Type B pancreatic cell (in vitro differentiated cells): ENCODE results near the gene REG1B. TPM values are rescaled to one million over a fixed set of nuclear protein-coding genes. Genes with fewer than 3 reads are reported as not detected.

Source experiments
- DNase-seq: peaks from one replicate; pipeline ENCODE4 v3.0.0; 2021; ENCODE audit warnings: mixed read lengths; ENCODE audit not compliant: unreplicated experiment; ENCODE audit errors: extremely low spot score
- H3K27ac Mint-ChIP-seq: 2 replicates; pipeline ENCODE4 v1.8.0; 2021; ENCODE audit warnings: mild to moderate bottlenecking, mixed read lengths
- H3K27me3 Mint-ChIP-seq: 2 replicates; pipeline ENCODE4 v1.8.0; 2021; ENCODE audit warnings: mixed read lengths
- H3K36me3 Mint-ChIP-seq: 2 replicates; pipeline ENCODE4 v1.8.0; 2021; ENCODE audit warnings: mixed read lengths
- H3K4me1 Mint-ChIP-seq: one replicate; pipeline ENCODE4 v1.8.0; 2021; ENCODE audit warnings: mixed read lengths; ENCODE audit not compliant: unreplicated experiment
- H3K4me3 Mint-ChIP-seq: 2 replicates; pipeline ENCODE4 v1.8.0; 2021; ENCODE audit warnings: mild to moderate bottlenecking, mixed read lengths
- H3K9me3 Mint-ChIP-seq: 2 replicates; pipeline ENCODE4 v1.8.0; 2021; ENCODE audit warnings: mixed read lengths
- long read RNA-seq: library from polyadenylated mRNA; unstranded; transcript quantifications from one replicate; pipeline ENCODE4 v2.0.0, GENCODE V29; 2020
- total RNA-seq: library from RNA; stranded (reverse); gene quantifications from 2 replicates; pipeline ENCODE4 v1.2.1, GENCODE V29; 2021; ENCODE audit warnings: low replicate concordance
- TF ChIP-seq, protein P1 (sequence below): fragments of 200-600 bp; sonication (generic); conservative IDR thresholded peaks from 2 replicates; pipeline ENCODE4 v1.5.0; 2021; ENCODE audit warnings: antibody characterized with exemption, mild to moderate bottlenecking

REG1B gene, protein sequence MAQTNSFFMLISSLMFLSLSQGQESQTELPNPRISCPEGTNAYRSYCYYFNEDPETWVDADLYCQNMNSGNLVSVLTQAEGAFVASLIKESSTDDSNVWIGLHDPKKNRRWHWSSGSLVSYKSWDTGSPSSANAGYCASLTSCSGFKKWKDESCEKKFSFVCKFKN
- total RNA-seq, result not detected in 2 replicates
- long read RNA-seq, result 0 reads

DNA sequence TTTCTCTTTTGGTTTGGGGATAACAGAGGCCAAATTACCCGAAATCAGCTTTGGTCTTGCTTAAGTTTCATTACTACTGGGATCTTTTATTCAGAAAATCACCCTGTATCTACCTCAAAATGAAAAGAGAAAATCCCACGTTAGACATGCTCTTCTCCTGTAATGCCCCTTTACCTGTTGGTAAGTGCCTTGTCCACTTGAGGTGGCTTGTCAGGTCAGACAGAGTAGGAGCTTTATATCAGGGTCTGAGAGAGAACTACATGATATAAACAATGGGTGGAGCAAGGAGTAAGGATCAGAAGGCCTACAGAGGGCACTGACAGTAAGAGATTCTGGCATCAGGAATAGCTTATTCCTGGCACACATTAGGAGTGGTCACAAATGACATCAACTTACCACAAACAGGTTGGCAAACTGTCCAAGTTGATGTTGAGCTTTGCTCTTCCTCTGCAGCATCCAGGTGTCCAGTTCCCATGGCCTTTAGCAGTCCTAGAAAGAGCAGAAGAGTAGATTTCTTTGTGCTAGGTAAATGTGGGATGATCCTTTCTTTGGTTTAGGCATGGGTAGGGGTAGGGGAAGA lies at the start of gene REG1B:
Gene REG1B, minus strand, starts transcription at position 209 of the 580 bp plus-strand sequence. CDS start 381 bp downstream, outside the sequence.
- TF ChIP-seq, protein P1, sequence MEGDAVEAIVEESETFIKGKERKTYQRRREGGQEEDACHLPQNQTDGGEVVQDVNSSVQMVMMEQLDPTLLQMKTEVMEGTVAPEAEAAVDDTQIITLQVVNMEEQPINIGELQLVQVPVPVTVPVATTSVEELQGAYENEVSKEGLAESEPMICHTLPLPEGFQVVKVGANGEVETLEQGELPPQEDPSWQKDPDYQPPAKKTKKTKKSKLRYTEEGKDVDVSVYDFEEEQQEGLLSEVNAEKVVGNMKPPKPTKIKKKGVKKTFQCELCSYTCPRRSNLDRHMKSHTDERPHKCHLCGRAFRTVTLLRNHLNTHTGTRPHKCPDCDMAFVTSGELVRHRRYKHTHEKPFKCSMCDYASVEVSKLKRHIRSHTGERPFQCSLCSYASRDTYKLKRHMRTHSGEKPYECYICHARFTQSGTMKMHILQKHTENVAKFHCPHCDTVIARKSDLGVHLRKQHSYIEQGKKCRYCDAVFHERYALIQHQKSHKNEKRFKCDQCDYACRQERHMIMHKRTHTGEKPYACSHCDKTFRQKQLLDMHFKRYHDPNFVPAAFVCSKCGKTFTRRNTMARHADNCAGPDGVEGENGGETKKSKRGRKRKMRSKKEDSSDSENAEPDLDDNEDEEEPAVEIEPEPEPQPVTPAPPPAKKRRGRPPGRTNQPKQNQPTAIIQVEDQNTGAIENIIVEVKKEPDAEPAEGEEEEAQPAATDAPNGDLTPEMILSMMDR, result no peak
- no peak for DNase-seq
- no peak within 1 kb of the TSS for H3K4me3 Mint-ChIP-seq
- H3K27ac Mint-ChIP-seq, result no peak within 1 kb of the TSS
- H3K36me3 Mint-ChIP-seq, result no peaks in the 10 kb centered on the region
- no peaks in the 10 kb centered on the region for H3K9me3 Mint-ChIP-seq
- no peaks in the 10 kb centered on the region for H3K4me1 Mint-ChIP-seq
- peaks cover 7% of the 10 kb centered on the region for H3K27me3 Mint-ChIP-seq

DNA sequence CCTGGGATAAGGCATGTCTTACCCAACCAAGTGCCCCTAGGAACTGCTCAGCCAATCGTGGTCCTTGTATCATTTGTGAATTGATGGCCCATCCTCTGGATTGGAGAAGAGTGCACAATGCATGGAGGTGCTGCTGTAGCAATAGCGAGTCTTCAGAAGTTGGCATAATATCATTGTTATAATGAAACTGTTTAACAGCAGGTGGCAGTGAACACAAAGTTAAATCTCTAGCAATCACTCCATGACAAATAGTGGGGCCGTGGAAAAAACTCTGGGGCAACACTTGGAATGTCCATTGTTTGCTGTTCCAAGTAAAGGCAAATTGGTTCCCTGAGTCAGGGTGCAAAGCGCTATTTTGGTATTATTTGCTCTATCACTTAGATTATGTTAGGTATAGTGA lies 43.9 kb upstream of the REG1B start:
- Mint-ChIP-seq H3K27me3 (no peaks in the 10 kb centered on the region), H3K4me1 (peaks cover 10% of the 10 kb centered on the region), H3K27ac (no peak overlapping the region), H3K4me3 (no peak overlapping the region), H3K36me3 (no peaks in the 10 kb centered on the region), H3K9me3 (no peaks in the 10 kb centered on the region)
- TF ChIP-seq, protein P1, result no peak
- DNase-seq, result no peak

DNA sequence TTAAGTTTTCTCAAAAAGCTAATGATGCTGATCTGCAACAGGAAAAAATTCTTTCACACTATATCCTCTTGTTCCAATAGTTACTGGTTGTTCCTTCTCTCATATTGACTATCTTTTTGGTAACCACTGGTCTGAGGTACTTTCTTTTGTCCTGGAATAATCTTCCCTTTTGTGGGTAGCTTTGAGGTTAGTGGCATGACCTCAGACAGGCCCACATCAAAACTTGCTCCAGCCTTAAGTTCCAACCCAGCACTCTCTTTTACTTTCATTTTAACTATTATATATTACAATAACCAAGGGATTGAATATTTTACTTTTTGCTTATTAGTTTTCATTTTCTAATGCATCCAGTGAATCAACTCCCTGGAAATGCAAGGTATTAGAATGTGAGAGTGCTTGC lies 42.0 kb upstream of the REG1B start:
- no peak overlapping the region for H3K27ac Mint-ChIP-seq
- TF ChIP-seq, protein P1, result no peak

DNA sequence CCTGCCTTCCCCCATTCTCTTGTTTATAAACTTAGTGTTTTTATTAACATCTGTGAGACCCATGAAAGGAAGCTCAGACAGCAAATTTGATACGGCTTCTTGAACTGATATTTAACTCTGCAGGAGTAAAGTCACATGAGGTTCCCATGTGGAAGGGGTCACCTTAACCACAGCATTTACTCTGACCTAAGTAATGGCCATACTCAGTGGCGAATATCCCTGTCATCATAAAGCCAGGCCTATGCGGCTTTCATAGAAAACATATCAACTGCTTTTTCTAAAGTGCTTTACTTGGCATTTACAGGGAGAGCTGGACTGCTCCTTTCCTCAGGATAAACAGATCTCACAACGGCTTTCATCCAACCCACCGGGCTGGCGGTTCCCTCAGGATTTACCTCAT lies 41.5 kb upstream of the REG1B start:
- Mint-ChIP-seq H3K27me3 (no peaks in the 10 kb centered on the region), H3K36me3 (no peaks in the 10 kb centered on the region), H3K27ac (no peak overlapping the region), H3K4me3 (no peak overlapping the region), H3K4me1 (peaks cover 10% of the 10 kb centered on the region), H3K9me3 (no peaks in the 10 kb centered on the region)
- TF ChIP-seq, protein P1, result no peak
- no peak for DNase-seq

More for the DNA sequence above, 42.0 kb upstream of the REG1B start:
- Mint-ChIP-seq H3K4me3 (no peak overlapping the region), H3K36me3 (no peaks in the 10 kb centered on the region), H3K4me1 (peaks cover 10% of the 10 kb centered on the region), H3K9me3 (no peaks in the 10 kb centered on the region), H3K27me3 (no peaks in the 10 kb centered on the region)
- no peak for DNase-seq

DNA sequence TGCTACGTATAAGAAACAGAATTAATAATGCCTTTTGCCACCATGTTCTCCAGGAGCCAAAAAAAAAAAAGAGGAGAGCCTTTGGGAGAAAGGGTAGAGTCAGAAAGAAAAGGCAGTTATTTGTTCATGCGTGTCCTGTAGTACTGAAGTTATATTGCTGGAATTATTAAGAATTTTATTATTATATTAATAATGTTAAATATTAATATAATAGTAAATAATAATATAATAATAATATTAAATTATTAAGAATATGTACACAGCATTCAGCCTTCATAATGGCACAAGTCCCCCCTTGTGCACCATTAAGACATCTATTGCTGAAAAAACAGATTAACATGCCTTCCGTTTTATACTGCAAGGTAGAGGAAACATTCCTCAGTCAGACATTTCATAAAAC lies 40.6 kb upstream of the REG1B start:
- H3K27me3 Mint-ChIP-seq, result no peaks in the 10 kb centered on the region
- TF ChIP-seq, protein P1, result no peak
- no peak for DNase-seq
- H3K27ac Mint-ChIP-seq, result no peak overlapping the region
- no peaks in the 10 kb centered on the region for H3K36me3 Mint-ChIP-seq
- H3K4me3 Mint-ChIP-seq, result no peak overlapping the region
- peaks cover 10% of the 10 kb centered on the region for H3K4me1 Mint-ChIP-seq
- no peaks in the 10 kb centered on the region for H3K9me3 Mint-ChIP-seq
